HUES48 (cell line): ENCODE results near the gene IGFN1.

Experiments used
- H3K27ac ChIP-seq: one replicate; pipeline ENCODE4 v1.7.0; 2013; ENCODE audit warnings: low read depth, low read length, inconsistent platforms
- H3K27me3 ChIP-seq: 2 replicates; pipeline ENCODE4 v1.6.1; 2013; ENCODE audit warnings: mild to moderate bottlenecking, low read length; ENCODE audit not compliant: control insufficient read depth, insufficient read depth
- H3K36me3 ChIP-seq: 2 replicates; pipeline ENCODE4 v1.6.1; 2013; ENCODE audit warnings: low read length; ENCODE audit not compliant: control insufficient read depth, insufficient read depth
- H3K4me1 ChIP-seq: 2 replicates; pipeline ENCODE4 v1.6.1; 2013; ENCODE audit warnings: mild to moderate bottlenecking, low read length; ENCODE audit not compliant: control insufficient read depth, insufficient read depth
- H3K4me3 ChIP-seq: 2 replicates; pipeline ENCODE4 v1.5.1; 2013; ENCODE audit warnings: mild to moderate bottlenecking, low read depth, low read length
- H3K9ac ChIP-seq: 2 replicates; pipeline ENCODE4 v1.6.1; 2013; ENCODE audit warnings: mild to moderate bottlenecking, low read depth, low read length, moderate library complexity
- H3K9me3 ChIP-seq: 2 replicates; pipeline ENCODE4 v1.6.1; 2013; ENCODE audit warnings: low read length; ENCODE audit not compliant: control insufficient read depth, insufficient read depth

IGFN1 gene

DNA sequence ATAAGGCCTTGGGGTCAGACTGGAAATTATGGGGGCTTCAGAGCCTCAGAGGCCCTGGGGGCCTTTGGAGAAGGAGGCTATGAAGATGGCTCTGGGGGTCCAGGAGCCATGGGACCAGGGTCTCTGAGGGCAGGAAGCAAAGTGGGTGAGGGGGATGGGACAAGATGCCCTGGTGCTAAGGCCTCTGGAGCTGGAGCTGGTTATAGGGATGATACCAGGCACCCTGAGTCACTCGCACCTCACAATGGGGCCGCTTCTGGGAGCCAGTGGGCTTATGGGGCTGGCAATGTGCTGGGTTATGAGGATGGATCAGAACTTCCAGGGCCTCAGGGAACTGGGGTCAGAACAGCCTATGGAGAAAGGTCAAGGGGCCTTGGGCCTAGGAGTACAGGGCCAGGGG lies 17.6 kb downstream of the IGFN1 start:
- Histone ChIP-seq H3K4me3 (no peak overlapping the region), H3K36me3 (no peaks in the 10 kb centered on the region), H3K4me1 (no peaks in the 10 kb centered on the region), H3K27me3 (no peaks in the 10 kb centered on the region; the same call in 1 of the 2 replicates), H3K27ac (no peak overlapping the region), H3K9ac (no peak overlapping the region), H3K9me3 (no peaks in the 10 kb centered on the region)

DNA sequence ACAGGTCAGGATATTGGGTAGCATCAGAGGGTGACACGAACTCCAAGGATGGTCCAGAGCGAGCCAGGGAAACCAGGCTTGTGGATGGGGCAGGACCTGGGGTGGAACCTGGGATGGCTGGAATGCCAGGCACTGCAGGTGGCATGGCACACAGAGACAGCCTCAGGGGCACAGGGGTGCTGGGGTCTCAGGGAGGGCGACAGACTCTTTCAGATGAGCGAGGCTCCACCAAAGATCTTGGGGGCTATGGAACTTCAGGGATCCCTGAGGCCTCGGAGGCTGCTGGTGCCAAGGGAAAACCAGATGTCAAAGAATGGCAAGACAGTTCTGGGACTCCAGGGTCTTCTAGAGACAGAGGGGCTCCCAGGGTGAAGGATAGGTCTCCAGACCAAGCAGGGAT lies 21.4 kb downstream of the IGFN1 start:
- Histone ChIP-seq H3K4me3 (no peak overlapping the region), H3K27me3 (no peaks in the 10 kb centered on the region; the same call in 1 of the 2 replicates), H3K4me1 (no peaks in the 10 kb centered on the region), H3K36me3 (no peaks in the 10 kb centered on the region), H3K9me3 (no peaks in the 10 kb centered on the region), H3K9ac (no peak overlapping the region), H3K27ac (no peak overlapping the region)

DNA sequence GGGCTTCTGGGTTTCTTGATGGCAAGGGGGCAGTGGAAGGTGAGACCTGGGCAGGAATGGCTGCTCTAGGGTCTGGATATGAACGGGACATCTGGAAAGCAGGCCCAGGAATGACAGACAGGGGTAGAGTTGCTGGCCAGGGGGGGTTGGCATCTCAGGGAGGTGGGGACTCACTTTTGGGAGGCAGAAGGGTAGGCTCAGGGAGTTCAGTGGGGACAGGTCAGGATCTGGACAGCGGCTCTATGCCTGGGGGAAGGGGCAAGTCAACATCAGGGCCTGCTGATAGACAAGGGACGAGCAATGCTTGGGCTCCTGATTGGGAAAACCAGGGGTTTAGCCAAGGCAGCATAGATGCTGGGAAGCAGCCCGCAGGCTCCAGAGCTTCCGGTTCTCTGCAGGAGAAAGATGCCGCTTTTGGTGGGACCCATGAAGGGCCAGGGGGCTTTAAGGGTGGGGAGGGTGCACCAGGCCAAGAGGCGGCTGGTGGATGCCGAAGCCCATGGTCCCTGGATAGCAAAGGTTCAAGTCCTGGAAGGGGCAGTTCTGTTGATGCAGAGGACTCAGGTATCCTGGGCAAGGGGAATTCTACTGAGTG lies 21.9 kb downstream of the IGFN1 start:
- no peak overlapping the region for H3K27ac ChIP-seq
- H3K4me1 ChIP-seq, result no peaks in the 10 kb centered on the region
- no peaks in the 10 kb centered on the region for H3K36me3 ChIP-seq
- H3K9me3 ChIP-seq, result no peaks in the 10 kb centered on the region
- no peaks in the 10 kb centered on the region; the same call in 1 of the 2 replicates for H3K27me3 ChIP-seq
- no peak overlapping the region for H3K4me3 ChIP-seq
- no peak overlapping the region for H3K9ac ChIP-seq

DNA sequence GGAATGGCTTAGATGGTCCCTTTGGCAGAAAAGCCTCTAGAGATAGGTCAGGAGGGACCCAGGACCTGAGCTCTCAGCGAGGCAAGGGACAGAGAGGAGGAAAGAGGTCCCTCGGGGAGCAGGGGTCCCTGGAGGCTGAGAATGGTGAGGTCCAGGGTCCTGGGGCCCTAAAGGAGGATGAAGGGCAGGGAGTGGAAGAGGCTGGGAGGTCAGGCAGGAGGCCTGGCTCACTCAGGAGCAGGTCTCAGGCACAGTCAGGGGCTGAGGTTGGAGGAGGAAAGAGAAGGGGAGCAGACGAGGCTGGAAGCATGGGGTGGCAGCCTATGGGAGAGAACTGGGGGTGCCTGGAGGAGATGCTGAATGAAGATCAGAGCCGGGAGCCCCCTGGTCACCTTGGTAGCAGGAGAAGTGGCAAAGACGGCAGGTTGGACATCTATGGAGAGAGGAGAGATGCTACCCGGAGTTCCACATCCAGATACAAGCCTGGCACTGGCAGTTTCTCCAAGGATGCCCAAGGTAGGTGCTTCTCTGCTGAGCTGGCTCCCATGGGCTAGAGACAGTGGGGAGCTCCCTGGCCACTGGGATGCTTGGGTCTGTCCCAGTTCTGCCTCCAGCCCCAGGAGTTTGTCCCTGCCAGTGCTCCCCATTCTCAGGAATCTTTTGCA lies 22.6 kb downstream of the IGFN1 start:
- Histone ChIP-seq H3K27ac (no peak overlapping the region), H3K9me3 (no peaks in the 10 kb centered on the region), H3K9ac (no peak overlapping the region), H3K36me3 (no peaks in the 10 kb centered on the region), H3K4me1 (no peaks in the 10 kb centered on the region), H3K4me3 (no peak overlapping the region), H3K27me3 (no peaks in the 10 kb centered on the region; the same call in 1 of the 2 replicates)

DNA sequence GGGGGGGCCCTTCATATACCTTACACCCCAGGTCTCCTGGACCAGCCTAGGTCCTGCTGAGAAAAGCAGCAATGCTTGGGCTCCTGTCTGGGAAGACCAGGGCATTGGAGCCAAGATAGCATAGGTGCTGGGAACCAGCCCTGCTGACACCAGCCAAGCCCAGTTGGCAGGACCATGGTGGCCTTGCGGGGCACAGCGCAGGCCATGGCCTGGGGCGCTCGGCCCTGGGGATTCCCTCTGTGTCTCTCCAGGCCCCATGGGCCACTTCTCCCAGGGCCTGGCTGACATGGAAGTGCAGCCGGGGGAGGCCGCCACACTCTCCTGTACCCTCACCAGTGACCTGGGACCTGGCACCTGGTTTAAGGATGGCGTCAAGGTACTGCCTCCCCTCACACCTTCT lies 23.3 kb downstream of the IGFN1 start:
- Histone ChIP-seq H3K27ac (no peak overlapping the region), H3K4me1 (no peaks in the 10 kb centered on the region), H3K9me3 (no peaks in the 10 kb centered on the region), H3K36me3 (no peaks in the 10 kb centered on the region), H3K27me3 (no peaks in the 10 kb centered on the region; the same call in 1 of the 2 replicates), H3K9ac (no peak overlapping the region), H3K4me3 (no peak overlapping the region)

DNA sequence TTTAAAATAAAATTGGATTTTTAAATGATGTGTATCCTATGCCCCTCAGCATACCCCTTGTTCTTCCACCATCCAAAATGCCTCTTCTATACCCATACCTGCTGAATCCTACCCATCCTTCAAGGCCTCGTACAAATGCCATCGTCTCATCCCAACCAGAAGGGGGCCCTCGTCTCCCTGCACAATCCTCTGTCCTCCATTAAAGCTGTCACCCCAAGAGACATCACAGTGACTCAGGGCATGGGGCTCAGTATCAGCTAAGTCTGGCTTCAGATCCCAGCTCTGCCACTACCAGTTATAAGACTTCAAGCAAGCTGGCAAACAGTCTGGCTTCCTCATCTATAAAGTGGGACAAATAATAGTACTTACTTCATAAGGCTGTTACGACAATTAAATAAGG lies 23.8 kb downstream of the IGFN1 start:
- H3K4me1 ChIP-seq, result no peaks in the 10 kb centered on the region
- no peak overlapping the region for H3K4me3 ChIP-seq
- H3K27ac ChIP-seq, result no peak overlapping the region
- no peaks in the 10 kb centered on the region for H3K36me3 ChIP-seq
- H3K9me3 ChIP-seq, result no peaks in the 10 kb centered on the region
- H3K9ac ChIP-seq, result no peak overlapping the region
- H3K27me3 ChIP-seq, result no peaks in the 10 kb centered on the region; the same call in 1 of the 2 replicates

DNA sequence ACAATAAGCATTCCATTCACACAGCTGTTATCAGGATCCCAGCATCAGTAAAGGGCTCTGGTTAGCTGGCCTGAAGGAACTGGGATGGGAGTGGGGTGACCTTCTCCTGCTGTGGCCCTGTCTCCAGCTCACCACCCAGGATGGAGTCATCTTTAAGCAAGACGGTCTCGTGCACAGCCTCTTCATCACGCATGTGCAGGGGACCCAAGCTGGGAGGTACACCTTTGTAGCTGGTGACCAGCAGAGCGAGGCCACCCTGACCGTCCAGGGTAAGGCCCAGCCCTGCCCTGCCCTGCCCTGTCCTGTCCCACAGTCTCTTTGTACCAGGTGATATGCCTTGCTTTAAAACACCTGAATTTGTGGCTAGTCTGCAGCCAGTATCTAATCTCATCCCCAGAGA lies 24.3 kb downstream of the IGFN1 start:
- Histone ChIP-seq H3K9me3 (no peaks in the 10 kb centered on the region), H3K27me3 (no peaks in the 10 kb centered on the region), H3K9ac (no peak overlapping the region), H3K36me3 (no peaks in the 10 kb centered on the region), H3K4me1 (no peaks in the 10 kb centered on the region), H3K4me3 (no peak overlapping the region), H3K27ac (no peak overlapping the region)

DNA sequence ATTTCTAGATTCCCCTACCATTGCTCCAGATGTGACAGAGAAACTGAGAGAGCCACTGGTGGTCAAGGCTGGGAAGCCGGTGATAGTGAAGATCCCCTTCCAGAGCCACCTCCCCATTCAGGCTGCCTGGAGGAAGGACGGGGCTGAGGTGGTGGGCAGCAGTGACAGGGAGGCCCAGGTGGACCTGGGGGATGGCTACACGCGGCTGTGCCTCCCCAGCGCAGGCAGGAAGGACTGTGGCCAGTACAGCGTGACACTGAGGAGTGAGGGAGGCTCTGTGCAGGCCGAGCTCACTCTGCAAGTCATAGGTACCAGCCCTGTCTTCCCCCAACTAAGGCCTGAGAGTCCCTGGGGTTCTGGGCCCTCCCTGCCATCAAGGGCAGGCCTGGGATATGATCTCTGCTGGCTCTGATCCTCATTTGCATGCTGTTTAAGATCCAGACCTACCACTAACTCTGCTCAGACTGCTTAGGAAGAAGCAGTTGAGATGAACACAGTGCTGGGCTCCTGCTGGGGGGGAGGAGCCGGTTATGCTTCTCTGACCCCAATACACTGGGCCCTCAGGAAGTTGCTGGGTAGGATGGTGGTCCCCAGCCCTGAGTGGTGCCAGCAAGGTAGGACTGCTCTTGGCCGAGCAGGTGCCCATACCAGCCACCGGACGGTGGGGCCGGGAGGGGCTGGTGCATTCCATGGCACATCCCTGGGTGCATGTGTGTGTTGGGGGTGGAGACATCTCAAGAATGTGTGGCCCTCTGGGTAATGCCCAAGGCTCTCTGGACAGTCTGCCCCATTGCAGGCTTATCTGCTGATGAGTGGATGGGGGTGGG lies 25.1 kb downstream of the IGFN1 start:
- no peak overlapping the region for H3K4me3 ChIP-seq
- no peaks in the 10 kb centered on the region for H3K27me3 ChIP-seq
- no peak overlapping the region for H3K9ac ChIP-seq
- H3K36me3 ChIP-seq, result no peaks in the 10 kb centered on the region
- no peaks in the 10 kb centered on the region for H3K9me3 ChIP-seq
- no peak overlapping the region for H3K27ac ChIP-seq
- H3K4me1 ChIP-seq, result no peaks in the 10 kb centered on the region

DNA sequence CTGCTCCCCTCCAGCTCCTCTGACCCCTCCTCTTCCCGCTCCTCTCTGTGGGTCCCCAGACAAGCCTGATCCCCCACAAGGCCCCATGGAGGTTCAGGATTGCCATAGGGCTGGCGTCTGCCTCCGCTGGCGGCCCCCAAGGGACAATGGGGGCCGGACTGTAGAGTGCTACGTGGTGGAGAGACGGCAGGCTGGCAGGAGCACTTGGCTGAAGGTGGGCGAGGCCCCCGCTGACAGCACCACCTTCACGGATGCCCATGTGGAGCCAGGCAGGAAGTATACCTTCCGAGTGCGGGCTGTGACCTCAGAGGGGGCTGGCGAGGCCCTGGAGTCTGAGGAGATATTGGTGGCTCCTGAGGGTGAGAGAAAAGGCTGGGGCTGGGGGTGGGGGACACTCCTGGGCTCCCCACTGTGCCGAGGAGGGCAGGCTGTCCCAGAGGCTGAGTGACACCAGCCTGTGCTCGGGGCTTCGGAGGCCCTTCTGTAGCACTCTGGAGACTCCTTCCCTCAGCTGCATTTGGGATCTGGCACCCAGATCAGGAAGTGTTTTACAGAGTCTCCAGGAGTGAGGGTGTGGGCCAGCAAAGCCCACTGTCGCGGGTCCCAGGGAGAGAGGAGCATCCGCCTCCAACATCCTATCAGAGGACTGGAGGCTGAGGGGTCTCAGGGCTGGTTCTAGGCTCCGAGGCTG lies 25.9 kb downstream of the IGFN1 start:
- Histone ChIP-seq H3K9ac (no peak overlapping the region), H3K27ac (no peak overlapping the region), H3K4me3 (no peak overlapping the region), H3K36me3 (no peaks in the 10 kb centered on the region), H3K9me3 (no peaks in the 10 kb centered on the region), H3K27me3 (no peaks in the 10 kb centered on the region), H3K4me1 (no peaks in the 10 kb centered on the region)

DNA sequence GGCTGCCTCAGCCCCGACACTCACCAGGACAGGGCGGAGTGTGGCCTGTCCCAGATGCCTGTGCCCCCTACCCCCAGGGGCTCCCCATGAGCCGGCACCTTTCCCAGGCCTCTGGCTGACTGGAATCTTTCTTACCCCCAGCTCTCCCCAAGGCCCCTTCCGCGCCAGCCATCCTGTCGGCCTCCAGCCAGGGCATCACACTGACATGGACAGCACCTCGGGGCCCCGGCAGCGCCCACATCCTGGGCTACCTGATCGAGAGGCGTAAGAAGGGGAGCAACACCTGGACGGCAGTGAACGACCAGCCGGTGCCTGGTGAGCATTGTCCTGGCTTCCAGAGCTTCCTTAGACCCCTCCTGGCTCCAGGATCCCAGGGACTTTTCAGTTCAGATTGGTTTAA lies 26.5 kb downstream of the IGFN1 start:
- Histone ChIP-seq H3K27ac (no peak overlapping the region), H3K9me3 (no peaks in the 10 kb centered on the region), H3K4me3 (no peak overlapping the region), H3K36me3 (no peaks in the 10 kb centered on the region), H3K4me1 (no peaks in the 10 kb centered on the region), H3K27me3 (no peaks in the 10 kb centered on the region), H3K9ac (no peak overlapping the region)
